ENCODE results near the gene ROBO2. TPM values are rescaled to one million over a fixed set of nuclear protein-coding genes. Genes with fewer than 3 reads are reported as not detected.
"Not testable (repeated sequence)": the region's sequence is repeated elsewhere in the genome, so short reads cannot be mapped to it uniquely, and the experiment has no call there.

Gene ROBO2
- total and polyA plus RNA-seq, 2 experiments from 2014 or later: 1.2 to 14.3 TPM

- no peak overlapping the region for H3K27ac ChIP-seq
- no peaks in the 10 kb centered on the region for H3K79me2 ChIP-seq
- no peaks in the 10 kb centered on the region for H3K36me3 ChIP-seq (replicated peaks; ENCODE audit: insufficient read depth, low read depth)
- DNase-seq (ENCODE audit: low spot score): no peak
- no peak overlapping the region for H3K4me3 ChIP-seq
- TF ChIP-seq EZH2 (IDR thresholded peaks at IDR 0.05; ENCODE audit: borderline replicate concordance) (no peak), CTCF (IDR thresholded peaks at IDR 0.05; ENCODE audit: poor library complexity) (no peak), EZH2phosphoT487 (IDR thresholded peaks at IDR 0.05; ENCODE audit: low read depth, severe bottlenecking, unreplicated experiment) (no peak)
- H3K9me2 ChIP-seq (replicated peaks; ENCODE audit: insufficient read depth): no peaks in the 10 kb centered on the region
- H3K27me3 ChIP-seq: no peaks in the 10 kb centered on the region
- no peaks in the 10 kb centered on the region for H4K20me1 ChIP-seq (ENCODE audit: insufficient read depth, poor library complexity, severe bottlenecking)
- H3K4me1 ChIP-seq (ENCODE audit: insufficient read depth): no peaks in the 10 kb centered on the region
- H2AFZ ChIP-seq: no peak overlapping the region
- no peak overlapping the region for H3K4me2 ChIP-seq
- 21% methylated on average over 3 of the region's 3 CpGs for WGBS (ENCODE audit: low lambda C conversion rate, missing lambda C conversion rate)
- H3K9me3 ChIP-seq (ENCODE audit: low read depth): no peaks in the 10 kb centered on the region
These were observed 367.5 kb downstream of the ROBO2 start for GRCh38 chr3:77407441-77407840.

GRCh38 chr3:77410334-77410733, 370.4 kb downstream of the ROBO2 start:
- H3K9me2 ChIP-seq (replicated peaks; ENCODE audit: insufficient read depth); H3K9me3 ChIP-seq (ENCODE audit: low read depth); H4K20me1 ChIP-seq (ENCODE audit: insufficient read depth, poor library complexity, severe bottlenecking): not testable (repeated sequence)

GRCh38 chr3:77411334-77411733, 371.4 kb downstream of the ROBO2 start:
- H3K9me2 ChIP-seq (replicated peaks; ENCODE audit: insufficient read depth): no peaks in the 10 kb centered on the region
- no peak overlapping the region for H3K4me3 ChIP-seq
- H3K79me2 ChIP-seq: no peaks in the 10 kb centered on the region
- no peaks in the 10 kb centered on the region for H4K20me1 ChIP-seq (ENCODE audit: insufficient read depth, poor library complexity, severe bottlenecking)
- no peak overlapping the region for H3K4me2 ChIP-seq
- H3K4me1 ChIP-seq (ENCODE audit: insufficient read depth): no peaks in the 10 kb centered on the region
- no peak for DNase-seq (ENCODE audit: low spot score)
- TF ChIP-seq EZH2phosphoT487 (IDR thresholded peaks at IDR 0.05; ENCODE audit: low read depth, severe bottlenecking, unreplicated experiment): no peak
- no peak for TF ChIP-seq EZH2 (IDR thresholded peaks at IDR 0.05; ENCODE audit: borderline replicate concordance)
- no peak for TF ChIP-seq CTCF (IDR thresholded peaks at IDR 0.05; ENCODE audit: poor library complexity)
- H3K27ac ChIP-seq: no peak overlapping the region
- no peaks in the 10 kb centered on the region for H3K27me3 ChIP-seq
- H3K36me3 ChIP-seq (replicated peaks; ENCODE audit: insufficient read depth, low read depth): no peaks in the 10 kb centered on the region
- H2AFZ ChIP-seq: no peak overlapping the region
- WGBS (ENCODE audit: low lambda C conversion rate, missing lambda C conversion rate): 73% methylated on average over 2 of the region's 2 CpGs
- no peaks in the 10 kb centered on the region for H3K9me3 ChIP-seq (ENCODE audit: low read depth)

More at GRCh38 chr3:77410334-77410733, 370.4 kb downstream of the ROBO2 start:
- WGBS (ENCODE audit: low lambda C conversion rate, missing lambda C conversion rate): 95% methylated on average over 1 of the region's 1 CpG
- DNase-seq (ENCODE audit: low spot score); H3K79me2 ChIP-seq; H3K4me3 ChIP-seq; H3K4me2 ChIP-seq; H2AFZ ChIP-seq; H3K36me3 ChIP-seq (replicated peaks; ENCODE audit: insufficient read depth, low read depth); H3K4me1 ChIP-seq (ENCODE audit: insufficient read depth); H3K27ac ChIP-seq; H3K27me3 ChIP-seq: not testable (repeated sequence)

GRCh38 chr3:77412021-77412438, 372.1 kb downstream of the ROBO2 start:
- TF ChIP-seq EZH2 (IDR thresholded peaks at IDR 0.05; ENCODE audit: borderline replicate concordance): no peak
- no peak for TF ChIP-seq CTCF (IDR thresholded peaks at IDR 0.05; ENCODE audit: poor library complexity)
- no peak for TF ChIP-seq EZH2phosphoT487 (IDR thresholded peaks at IDR 0.05; ENCODE audit: low read depth, severe bottlenecking, unreplicated experiment)
- Histone ChIP-seq H3K9me2 (replicated peaks; ENCODE audit: insufficient read depth) (no peaks in the 10 kb centered on the region), H3K4me2 (no peak overlapping the region), H3K27ac (no peak overlapping the region), H3K4me3 (no peak overlapping the region), H4K20me1 (ENCODE audit: insufficient read depth, poor library complexity, severe bottlenecking) (no peaks in the 10 kb centered on the region), H3K27me3 (no peaks in the 10 kb centered on the region), H3K36me3 (replicated peaks; ENCODE audit: insufficient read depth, low read depth) (no peaks in the 10 kb centered on the region), H3K4me1 (ENCODE audit: insufficient read depth) (no peaks in the 10 kb centered on the region), H3K79me2 (no peaks in the 10 kb centered on the region), H2AFZ (no peak overlapping the region), H3K9me3 (ENCODE audit: low read depth) (no peaks in the 10 kb centered on the region)
- no peak for DNase-seq (ENCODE audit: low spot score)
- WGBS (ENCODE audit: low lambda C conversion rate, missing lambda C conversion rate): 52% methylated on average over 4 of the region's 4 CpGs

All from hepatocyte (in vitro differentiated cells).